Uterus (tissue), 4 donors: Measurements from ENCODE around the gene GRIN2A. TPM values are rescaled to one million over a fixed set of nuclear protein-coding genes. Genes with fewer than 3 reads are reported as not detected.

Source experiments
- DNase-seq, 2 donors: peaks; one replicate each; pipeline ENCODE4 v3.0.0-alpha.2; 2019 to 2020
- H3K27ac ChIP-seq, 2 donors: fragments of 200-600 bp; sonication (generic); 1 replicate in 1 of 2; 2 replicates in 1 of 2; pipeline ENCODE4 v1.5.1; 2016 to 2018
- H3K27me3 ChIP-seq, 2 donors: fragments of 200-600 bp; sonication (generic); one replicate each; pipeline ENCODE4 v1.5.1; 2018 to 2019; ENCODE audit warnings: control low read depth in 1 of 2
- H3K36me3 ChIP-seq, 2 donors: fragments of 200-600 bp; sonication (generic); one replicate each; pipeline ENCODE4 v1.5.1; 2019; ENCODE audit warnings: control low read depth in 1 of 2
- H3K4me1 ChIP-seq, 2 donors: fragments of 200-600 bp; sonication (generic); one replicate each; pipeline ENCODE4 v1.5.1; 2018 to 2019; ENCODE audit warnings: control low read depth in 1 of 2
- H3K4me3 ChIP-seq, 2 donors: fragments of 200-600 bp; sonication (generic); 1 replicate in 1 of 2; 2 replicates in 1 of 2; pipeline ENCODE4 v1.5.1; 2018 to 2019; ENCODE audit warnings: mild to moderate bottlenecking in 1 of 2
- H3K9me3 ChIP-seq, 2 donors: fragments of 200-600 bp; sonication (generic); one replicate each; pipeline ENCODE4 v1.5.1; 2019; ENCODE audit warnings: control low read depth in 1 of 2
- POLR2A ChIP-seq, 2 donors: fragments of 450-650 bp; IDR thresholded peaks; one replicate each; pipeline ENCODE4 v1.6.1; 2016; ENCODE audit warnings: antibody characterized with exemption in 2 of 2, mild to moderate bottlenecking in 1 of 2, moderate library complexity in 1 of 2
- intact Hi-C: fragments of 100-400 bp; cut with DNase I; formaldehyde crosslinking; loops from one replicate; pipeline ENCODE4 v1.15.1; 2023; ENCODE audit warnings: low total_unique reads
- total RNA-seq, 4 donors: library from RNA; depleted of rRNA in 3 of 4; stranded (reverse); fragments of >200 nt in 3 of 4; gene quantifications; one replicate each; pipeline versions ENCODE4 v1.1.0 to v1.2.4, GENCODE V29; 2014 to 2023
- TF ChIP-seq, protein P1 (sequence below), 4 experiments: fragments of 200-600 bp in 2 of 4; fragments of 450-650 bp in 2 of 4; sonication (generic) in 2 of 4; IDR thresholded peaks; one replicate each; pipeline ENCODE4 v1.5.1; 2016 to 2019; ENCODE audit warnings: antibody characterized with exemption in 4 of 4, mild to moderate bottlenecking in 2 of 4, moderate library complexity in 1 of 4
- donor health status: DM: yes; HTN: yes; CAD: no.

Gene GRIN2A
- total RNA-seq, 4 donors from 2014 or later = under 0.01 to 2.4 (median 0.56) TPM

DNA sequence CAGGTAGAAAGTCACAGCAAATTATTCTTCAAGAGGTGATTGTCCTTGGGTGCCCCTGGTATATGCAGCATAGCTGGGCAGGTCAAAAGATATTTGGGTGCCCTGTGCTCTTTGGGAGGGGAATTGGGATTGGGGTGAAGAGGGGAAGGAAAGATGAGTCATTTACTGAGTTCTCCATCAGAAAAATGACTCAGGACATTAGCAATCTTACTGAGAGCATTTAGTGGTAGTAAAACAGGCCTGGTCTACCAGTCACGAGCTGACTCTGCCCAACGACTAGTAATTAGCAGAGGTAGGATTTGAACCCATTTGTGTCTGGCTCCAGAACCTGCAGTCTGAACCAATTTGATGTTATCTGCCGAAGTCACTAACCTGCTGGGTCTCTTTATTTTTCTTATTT is 6.0 kb upstream of the GRIN2A start:
- Histone ChIP-seq H3K27ac (no peak overlapping the region), H3K9me3 (no peaks in the 10 kb centered on the region), H3K4me1 (no peaks in the 10 kb centered on the region), H3K36me3 (no peaks in the 10 kb centered on the region), H3K27me3 (no peaks in the 10 kb centered on the region), H3K4me3 (no peak overlapping the region)
- DNase-seq = no peak
- intact Hi-C loops = no loop called here
- TF ChIP-seq, protein P1, sequence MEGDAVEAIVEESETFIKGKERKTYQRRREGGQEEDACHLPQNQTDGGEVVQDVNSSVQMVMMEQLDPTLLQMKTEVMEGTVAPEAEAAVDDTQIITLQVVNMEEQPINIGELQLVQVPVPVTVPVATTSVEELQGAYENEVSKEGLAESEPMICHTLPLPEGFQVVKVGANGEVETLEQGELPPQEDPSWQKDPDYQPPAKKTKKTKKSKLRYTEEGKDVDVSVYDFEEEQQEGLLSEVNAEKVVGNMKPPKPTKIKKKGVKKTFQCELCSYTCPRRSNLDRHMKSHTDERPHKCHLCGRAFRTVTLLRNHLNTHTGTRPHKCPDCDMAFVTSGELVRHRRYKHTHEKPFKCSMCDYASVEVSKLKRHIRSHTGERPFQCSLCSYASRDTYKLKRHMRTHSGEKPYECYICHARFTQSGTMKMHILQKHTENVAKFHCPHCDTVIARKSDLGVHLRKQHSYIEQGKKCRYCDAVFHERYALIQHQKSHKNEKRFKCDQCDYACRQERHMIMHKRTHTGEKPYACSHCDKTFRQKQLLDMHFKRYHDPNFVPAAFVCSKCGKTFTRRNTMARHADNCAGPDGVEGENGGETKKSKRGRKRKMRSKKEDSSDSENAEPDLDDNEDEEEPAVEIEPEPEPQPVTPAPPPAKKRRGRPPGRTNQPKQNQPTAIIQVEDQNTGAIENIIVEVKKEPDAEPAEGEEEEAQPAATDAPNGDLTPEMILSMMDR (IDR thresholded peaks at IDR 0.05) = no peak
- no peak for TF ChIP-seq POLR2A (IDR thresholded peaks at IDR 0.05)

DNA sequence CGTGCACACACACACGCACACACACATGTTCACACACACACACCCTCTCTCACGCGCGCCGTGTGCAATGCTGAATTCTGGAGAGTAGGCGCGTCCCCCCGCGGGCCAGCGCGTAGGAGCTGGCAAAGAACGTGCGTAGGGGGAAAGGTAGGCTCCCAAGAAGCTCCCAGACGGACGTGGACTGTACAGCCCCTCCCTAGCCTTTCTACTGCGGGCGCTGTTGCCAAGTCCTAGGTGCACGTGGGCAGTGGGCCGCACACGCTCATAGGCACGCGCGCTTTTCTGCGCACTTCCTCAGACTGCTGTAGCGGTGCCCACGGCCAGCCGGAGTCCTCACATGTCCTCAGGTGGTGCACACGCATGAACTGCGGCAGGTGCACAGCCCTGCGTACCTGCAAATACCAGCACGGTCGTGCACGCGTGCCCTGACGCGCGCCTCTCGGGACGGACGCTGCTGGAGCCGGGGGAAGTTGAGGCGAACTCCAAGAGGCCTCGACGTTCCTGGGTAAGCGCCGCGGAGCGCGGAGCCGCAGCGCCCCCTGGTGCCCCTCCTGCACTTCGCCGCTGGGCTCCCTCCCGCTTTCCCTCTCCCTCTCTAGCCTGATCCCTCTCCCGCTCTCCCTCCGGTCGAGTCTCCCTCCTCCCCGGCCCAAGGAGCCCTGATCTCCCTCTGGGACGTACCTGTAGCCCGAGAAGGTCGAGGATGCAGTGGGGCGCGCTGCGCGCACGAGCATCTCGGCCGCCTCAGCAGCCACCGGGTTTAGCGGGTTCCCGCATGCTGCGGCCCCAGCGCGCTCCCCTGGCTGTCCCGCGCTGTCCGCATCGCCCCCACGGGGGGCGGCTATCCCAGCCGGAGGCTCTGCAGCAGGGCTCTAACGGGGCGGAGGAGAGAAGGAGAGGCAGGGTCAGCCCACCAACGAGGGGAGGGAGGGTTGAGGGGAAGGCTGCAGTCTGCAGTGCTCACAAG is 749 bp downstream of the GRIN2A start:
- TF ChIP-seq POLR2A (IDR thresholded peaks at IDR 0.05) = no peak
- TF ChIP-seq, protein P1 (IDR thresholded peaks at IDR 0.05) = peak; percentile 73 to 95 (median 77)
- no peaks in the 10 kb centered on the region for H3K36me3 ChIP-seq
- no peaks in the 10 kb centered on the region for H3K9me3 ChIP-seq
- no peak overlapping the region for H3K27ac ChIP-seq
- H3K4me3 ChIP-seq = peak overlapping the region; percentile 5 to 13
- H3K27me3 ChIP-seq = peaks cover 0 to 3% of the 10 kb centered on the region in 2 donors
- H3K4me1 ChIP-seq = peaks cover 0 to 13% of the 10 kb centered on the region in 2 donors
- DNase-seq = peak; percentile 32 to 60
- intact Hi-C loops = no loop called here

DNA sequence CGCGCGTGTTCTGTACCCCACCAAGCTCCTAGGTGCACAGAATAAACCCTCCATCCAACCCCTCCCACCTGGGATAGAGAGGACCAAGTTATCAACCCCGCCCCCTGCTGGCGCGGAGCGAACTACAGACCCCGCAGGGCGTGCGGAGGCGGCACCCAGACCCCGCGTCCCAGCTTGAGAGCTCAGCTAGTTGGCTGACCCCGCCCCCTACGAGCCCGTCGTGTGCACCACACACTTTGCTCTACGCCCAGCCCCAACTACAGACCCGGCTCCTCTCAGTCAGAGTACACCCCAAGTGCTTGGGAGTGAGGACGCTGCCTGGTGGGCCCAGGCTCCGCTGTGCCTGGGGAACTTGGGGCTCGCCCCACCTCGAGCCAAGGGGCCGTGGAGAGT is 1.5 kb downstream of the GRIN2A start:
- no peak for TF ChIP-seq POLR2A (IDR thresholded peaks at IDR 0.05)
- TF ChIP-seq, protein P1 (IDR thresholded peaks at IDR 0.05) = peak in 3 of 4 experiments; percentile 10 to 35 (median 17)
- peak; percentile 29 to 33 for DNase-seq
- H3K27ac ChIP-seq = no peak overlapping the region
- no peaks in the 10 kb centered on the region for H3K9me3 ChIP-seq
- peaks cover 0 to 13% of the 10 kb centered on the region in 2 donors for H3K4me1 ChIP-seq
- no peaks in the 10 kb centered on the region for H3K36me3 ChIP-seq
- peaks cover 0 to 3% of the 10 kb centered on the region in 2 donors for H3K27me3 ChIP-seq
- no peak overlapping the region for H3K4me3 ChIP-seq
- intact Hi-C loops = no loop called here

DNA sequence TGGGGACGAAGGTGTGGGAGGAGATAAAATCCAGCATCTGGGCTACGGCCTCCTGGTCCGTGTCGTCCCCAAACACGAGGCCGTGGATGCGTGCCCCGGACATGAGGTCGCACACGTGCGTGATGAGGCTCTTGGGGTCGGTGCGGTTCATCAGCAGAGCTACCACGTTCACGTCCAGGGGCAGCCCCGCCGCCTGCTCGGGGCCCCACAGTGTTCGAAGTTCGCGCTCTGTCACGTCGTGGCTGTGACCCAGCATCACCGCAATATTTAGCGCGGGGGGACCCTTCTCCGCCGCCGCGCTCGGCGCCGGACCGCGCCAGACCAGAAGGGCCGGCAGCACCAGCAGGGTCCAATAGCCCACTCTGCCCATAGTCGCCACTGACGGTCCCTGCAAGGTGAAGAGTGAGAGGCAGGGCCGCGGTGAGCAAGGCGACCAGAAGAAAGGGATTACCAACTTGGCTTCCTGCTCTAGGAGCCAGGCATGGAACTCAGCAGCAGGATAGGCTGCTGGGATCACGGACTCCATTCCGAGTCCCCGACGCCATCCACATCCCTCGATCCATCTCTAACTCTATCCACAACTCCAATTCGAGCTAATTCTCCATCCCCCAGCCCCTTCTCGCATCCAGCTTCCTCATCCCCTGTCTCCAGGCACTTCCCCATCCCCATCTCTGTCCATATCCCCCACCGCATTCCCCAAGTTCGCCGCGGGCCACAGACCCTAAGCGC is 2.0 kb downstream of the GRIN2A start:
- Histone ChIP-seq H3K4me3 (no peak overlapping the region), H3K9me3 (no peaks in the 10 kb centered on the region), H3K27ac (no peak overlapping the region), H3K36me3 (no peaks in the 10 kb centered on the region), H3K27me3 (peaks cover 0 to 3% of the 10 kb centered on the region in 2 donors), H3K4me1 (peaks cover 0 to 13% of the 10 kb centered on the region in 2 donors)
- intact Hi-C loops = no loop called here
- no peak for DNase-seq
- TF ChIP-seq, protein P1 (IDR thresholded peaks at IDR 0.05) = no peak
- TF ChIP-seq POLR2A (IDR thresholded peaks at IDR 0.05) = no peak
